HEK293 (cell line): ENCODE measurements around the gene SECTM1.

ENCODE experiments used
- CTCF ChIP-seq: fragments of 450-650 bp; formaldehyde crosslinking; IDR thresholded peaks from 2 replicates; pipeline ENCODE4 v1.5.1; 2016; ENCODE audit warnings: missing biosample characterization, missing genetic modification characterization
- EGR2 ChIP-seq: fragments of 450-650 bp; formaldehyde crosslinking; IDR thresholded peaks from 2 replicates; pipeline ENCODE4 v1.5.1; 2016; ENCODE audit warnings: low read depth, missing biosample characterization, missing genetic modification characterization
- KLF10 ChIP-seq: fragments of 450-650 bp; IDR thresholded peaks from 2 replicates; pipeline ENCODE4 v1.5.1; 2018; ENCODE audit warnings: missing biosample characterization, mild to moderate bottlenecking, missing genetic modification characterization
- REST ChIP-seq: fragments of 450-650 bp; formaldehyde crosslinking; IDR thresholded peaks from 2 replicates; pipeline ENCODE4 v1.5.1; 2016; ENCODE audit warnings: missing biosample characterization, missing genetic modification characterization
- TRIM28 ChIP-seq: IDR thresholded peaks from 2 replicates; pipeline ENCODE4 v1.6.1; 2011; ENCODE audit warnings: low read length, control low read depth, borderline replicate concordance
- ZBTB1 ChIP-seq: fragments of 450-650 bp; formaldehyde crosslinking; IDR thresholded peaks from 2 replicates; pipeline ENCODE4 v1.5.1; 2016; ENCODE audit warnings: missing biosample characterization, missing genetic modification characterization
- ZBTB11 ChIP-seq: fragments of 450-650 bp; formaldehyde crosslinking; conservative IDR thresholded peaks from 2 replicates; pipeline ENCODE4 v1.5.1; 2016; ENCODE audit warnings: low read depth, missing biosample characterization, missing genetic modification characterization
- ZEB2 ChIP-seq: fragments of 450-650 bp; formaldehyde crosslinking; IDR thresholded peaks from 2 replicates; pipeline ENCODE4 v1.5.1; 2016; ENCODE audit warnings: missing biosample characterization, missing genetic modification characterization
- ZNF311 ChIP-seq: fragments of 450-650 bp; formaldehyde crosslinking; IDR thresholded peaks from 2 replicates; pipeline ENCODE4 v1.5.1; 2017; ENCODE audit warnings: missing biosample characterization, missing genetic modification characterization, borderline replicate concordance
- ZNF350 ChIP-seq: fragments of 450-650 bp; formaldehyde crosslinking; IDR thresholded peaks from 2 replicates; pipeline ENCODE4 v1.5.0; 2017; ENCODE audit warnings: missing biosample characterization, mild to moderate bottlenecking, missing genetic modification characterization
- ZNF555 ChIP-seq: fragments of 450-650 bp; formaldehyde crosslinking; conservative IDR thresholded peaks from 2 replicates; pipeline ENCODE4 v1.5.1; 2017; ENCODE audit warnings: missing biosample characterization, mild to moderate bottlenecking, missing genetic modification characterization, inconsistent platforms
- ZNF629 ChIP-seq: fragments of 450-650 bp; formaldehyde crosslinking; IDR thresholded peaks from 2 replicates; pipeline ENCODE4 v1.5.1; 2017; ENCODE audit warnings: missing biosample characterization, missing genetic modification characterization
- ZNF704 ChIP-seq: fragments of 450-650 bp; formaldehyde crosslinking; IDR thresholded peaks from 2 replicates; pipeline ENCODE4 v1.5.1; 2016; ENCODE audit warnings: missing biosample characterization, missing genetic modification characterization
- TF ChIP-seq, protein P1 (sequence below): IDR thresholded peaks from 2 replicates; pipeline ENCODE4 v1.6.1; 2011; ENCODE audit warnings: mild to moderate bottlenecking, low read depth, low read length, borderline replicate concordance

GRCh38 chr17:82327757-82328140 lies 5.8 kb downstream of the SECTM1 start:
- TF ChIP-seq CTCF (no peak), ZNF311 (tag by site-specific recombination) (no peak), ZEB2 (tag by site-specific recombination) (no peak), TRIM28 (no peak), REST (tag by site-specific recombination) (no peak), ZNF555 (tag by site-specific recombination) (no peak), ZNF704 (tag by site-specific recombination) (no peak), EGR2 (tag by site-specific recombination) (no peak), ZBTB11 (tag by site-specific recombination) (no peak), ZNF629 (tag by site-specific recombination) (no peak), ZBTB1 (no peak), ZNF350 (tag by site-specific recombination) (no peak), KLF10 (tag by site-specific recombination) (no peak)
- TF ChIP-seq, protein P1, sequence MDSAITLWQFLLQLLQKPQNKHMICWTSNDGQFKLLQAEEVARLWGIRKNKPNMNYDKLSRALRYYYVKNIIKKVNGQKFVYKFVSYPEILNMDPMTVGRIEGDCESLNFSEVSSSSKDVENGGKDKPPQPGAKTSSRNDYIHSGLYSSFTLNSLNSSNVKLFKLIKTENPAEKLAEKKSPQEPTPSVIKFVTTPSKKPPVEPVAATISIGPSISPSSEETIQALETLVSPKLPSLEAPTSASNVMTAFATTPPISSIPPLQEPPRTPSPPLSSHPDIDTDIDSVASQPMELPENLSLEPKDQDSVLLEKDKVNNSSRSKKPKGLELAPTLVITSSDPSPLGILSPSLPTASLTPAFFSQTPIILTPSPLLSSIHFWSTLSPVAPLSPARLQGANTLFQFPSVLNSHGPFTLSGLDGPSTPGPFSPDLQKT: no peak
